Activated CD8-positive, alpha-beta memory T cell treated with anti-CD3 and anti-CD28 coated beads, Interleukin-2, amount 50 U/mL, for 24 hours (primary cell): Measurements from ENCODE around the gene JAZF1.

Source experiments
- DNase-seq: peaks from one replicate; pipeline ENCODE4 v3.0.0-alpha.2; 2020; ENCODE audit errors: extremely low read depth

The JAZF1 gene

DNA sequence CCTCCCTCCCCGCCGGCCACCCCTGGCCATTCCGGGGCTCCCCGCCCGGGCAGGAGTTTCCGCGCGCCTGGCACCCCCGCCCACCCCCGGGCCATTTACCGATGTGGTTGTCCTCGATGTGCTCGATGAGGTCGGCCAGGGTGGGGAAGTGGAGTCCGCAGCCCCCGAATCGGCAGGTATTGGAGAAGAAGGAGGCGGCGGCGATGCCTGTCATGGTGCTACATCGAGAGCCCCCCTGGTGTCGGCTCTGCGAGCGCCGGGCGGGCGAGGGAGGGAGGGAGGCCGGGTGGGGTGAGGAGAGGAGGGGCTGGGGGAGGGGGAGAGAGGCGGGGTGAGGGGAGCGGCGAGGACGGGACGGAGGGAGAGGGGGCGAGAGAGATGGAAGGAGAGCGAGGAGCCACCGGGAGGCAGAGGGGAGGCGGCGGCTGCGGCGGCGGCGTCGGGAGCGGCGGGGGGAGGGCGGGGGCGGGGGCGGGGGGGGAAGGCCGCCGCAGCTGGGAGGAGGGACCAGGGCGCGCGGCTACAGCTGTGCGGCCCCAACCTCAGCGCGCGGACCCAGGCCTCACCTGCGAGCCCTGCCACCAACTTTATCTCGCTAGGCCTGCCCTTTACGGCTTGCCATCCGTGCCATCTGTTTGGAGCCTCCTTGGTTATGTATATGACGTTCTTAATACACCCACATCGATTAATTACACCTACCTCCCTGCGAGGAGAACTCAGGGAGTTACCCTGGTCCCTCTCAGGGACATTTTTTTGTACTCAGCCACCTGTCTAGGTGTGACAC, at the start of gene JAZF1:
TSS of gene JAZF1 (minus strand) at position 432 of the 784 bp plus-strand sequence.
- no peak for DNase-seq

DNA sequence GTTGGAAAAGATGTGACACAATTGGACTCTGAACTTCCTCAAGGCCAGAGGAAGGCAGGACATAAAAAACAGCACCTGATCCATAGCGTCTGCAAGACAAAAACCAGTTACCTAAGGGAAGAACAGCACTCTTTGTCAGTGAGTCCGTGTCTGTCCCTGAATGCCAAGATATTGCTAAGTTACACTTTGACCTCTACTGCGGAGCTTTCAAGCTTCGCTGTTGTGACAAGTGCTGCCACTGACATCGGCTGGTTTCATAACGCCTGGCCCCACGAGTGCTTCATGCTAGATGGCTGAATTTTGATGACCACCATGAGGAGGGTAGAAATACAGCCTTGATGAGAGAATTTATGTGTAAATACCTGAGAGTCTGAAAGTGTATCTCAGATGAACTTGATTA, 49.7 kb upstream of the JAZF1 start:
- no peak for DNase-seq

DNA sequence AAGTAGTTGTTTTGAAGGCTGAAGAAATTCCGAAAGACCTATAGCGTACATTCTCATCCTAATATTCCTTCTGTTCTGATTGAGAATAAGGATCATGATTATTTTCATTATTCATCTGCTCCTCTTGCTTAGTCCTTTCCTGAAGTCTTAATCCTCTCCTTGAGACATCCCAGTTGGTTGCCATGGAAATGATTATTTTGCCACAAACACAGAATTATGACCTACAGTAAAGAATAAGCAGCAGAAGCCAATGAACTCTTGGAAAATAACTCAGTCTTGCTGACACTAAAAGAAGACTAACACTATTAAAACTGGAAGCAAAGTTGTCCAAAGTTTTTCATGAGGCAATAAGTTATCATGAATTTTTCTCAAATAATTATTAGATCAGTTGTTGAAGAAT, 47.8 kb upstream of the JAZF1 start:
- DNase-seq = no peak

DNA sequence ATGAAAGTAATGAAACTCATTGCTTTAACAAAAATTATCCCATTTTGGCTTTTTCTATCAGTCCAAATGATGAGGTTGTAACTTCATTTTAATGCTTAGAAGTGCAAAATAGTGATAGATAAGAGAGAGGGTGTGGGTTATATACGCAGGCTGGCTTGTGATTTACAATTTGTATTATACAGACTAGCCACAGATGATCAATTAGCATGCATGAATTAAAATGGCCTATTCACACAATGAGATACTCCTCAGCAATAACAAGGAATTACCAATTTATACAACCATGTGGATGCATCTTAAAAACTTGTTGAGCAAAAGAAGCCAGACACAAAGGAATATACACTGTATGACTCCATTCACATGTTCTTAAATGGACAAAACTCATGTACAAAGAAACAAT, 45.4 kb upstream of the JAZF1 start:
- DNase-seq = no peak

DNA sequence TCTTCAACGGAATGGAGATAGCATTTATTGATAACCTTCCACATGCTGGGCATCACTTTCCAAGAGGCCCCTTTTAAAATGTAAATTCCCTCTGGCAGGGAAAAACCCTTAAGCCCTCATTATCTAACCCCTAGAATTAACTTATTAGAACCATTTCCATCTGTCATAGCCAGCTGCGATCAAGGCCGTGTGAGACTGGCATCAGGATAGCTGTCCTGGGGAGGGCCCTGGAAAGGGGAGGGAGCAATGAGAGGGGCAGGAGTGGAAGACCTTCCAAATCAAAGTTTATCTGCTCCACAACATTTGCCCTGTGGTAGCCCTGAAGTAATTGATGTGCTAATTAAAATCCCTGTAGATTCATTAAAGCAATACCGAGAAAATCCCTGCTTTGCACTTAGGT, 45.0 kb upstream of the JAZF1 start:
- no peak for DNase-seq

DNA sequence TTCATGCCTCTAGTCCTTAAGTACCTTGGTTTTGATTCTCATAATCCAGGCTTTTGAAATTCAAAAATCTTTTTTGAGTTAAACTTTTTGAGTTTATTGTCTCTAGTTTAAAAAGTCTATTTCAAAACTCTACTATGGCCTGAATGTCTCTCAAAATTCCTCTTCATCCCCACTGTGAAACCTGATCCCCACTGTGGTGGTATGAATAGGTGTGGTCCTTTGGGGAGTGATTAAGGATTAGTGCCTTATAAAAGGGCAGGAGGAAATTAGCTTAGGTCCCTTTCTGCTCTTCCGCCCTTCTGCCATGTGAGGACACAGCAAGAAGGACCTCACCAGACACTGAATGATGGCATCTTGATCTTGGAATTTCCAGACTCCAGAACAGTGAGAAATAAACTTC, 44.1 kb upstream of the JAZF1 start:
- no peak for DNase-seq

DNA sequence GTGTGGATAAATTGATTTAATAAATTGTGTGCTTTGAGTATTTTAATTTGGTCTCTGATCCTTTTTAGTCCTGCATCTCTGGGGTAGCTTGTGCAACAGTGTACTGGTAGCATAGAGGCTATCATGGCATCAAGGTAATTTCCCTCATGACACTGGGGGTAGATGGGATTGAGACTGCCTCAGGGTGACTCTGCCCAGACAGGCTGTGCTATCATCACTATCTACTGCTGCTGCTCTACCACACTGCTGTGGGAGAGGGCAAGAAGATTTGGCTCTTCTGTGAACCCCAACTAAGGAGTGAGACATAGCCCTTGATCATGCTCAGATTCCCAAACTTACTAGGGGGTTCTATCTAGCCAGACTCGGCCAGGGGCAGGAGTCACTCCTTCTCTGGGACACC, 43.6 kb upstream of the JAZF1 start:
- DNase-seq = no peak

DNA sequence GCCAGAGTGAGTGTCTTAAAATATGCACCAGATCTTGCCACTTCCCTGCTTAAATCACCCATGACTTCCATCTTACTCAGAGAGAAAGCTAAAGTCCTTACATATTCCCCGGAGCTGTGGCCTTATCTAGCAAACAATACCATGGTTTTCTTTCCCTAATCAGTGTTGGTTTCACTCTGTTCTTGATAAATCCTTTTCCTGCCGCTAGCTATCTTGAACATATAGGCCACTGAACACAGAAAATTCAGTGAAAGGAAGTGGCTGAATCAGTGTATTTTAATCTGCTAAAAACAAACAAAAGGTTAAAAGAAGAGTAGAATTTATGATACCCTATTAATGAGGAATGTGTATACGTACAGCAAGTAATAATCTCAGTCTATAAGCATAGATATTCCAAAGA, 42.0 kb upstream of the JAZF1 start:
- no peak for DNase-seq

DNA sequence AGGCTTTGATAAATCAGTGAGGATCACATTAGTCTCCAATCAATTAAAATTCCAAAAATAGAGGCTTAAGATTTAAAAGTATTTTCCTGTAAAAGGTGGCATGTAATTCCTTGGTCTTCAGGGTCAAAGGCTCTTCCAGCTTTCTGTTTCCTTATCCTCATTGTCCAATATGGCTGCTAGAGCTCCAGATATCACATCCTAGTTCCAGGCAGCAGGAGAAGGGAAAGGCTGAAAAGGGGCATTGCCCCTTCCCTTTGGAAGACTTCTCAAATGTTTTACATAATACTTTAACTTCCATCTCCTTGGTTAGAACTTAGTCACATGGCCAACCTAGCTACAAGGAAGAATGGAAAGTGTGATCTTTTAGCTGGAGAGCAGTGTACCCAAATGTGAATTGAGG, 39.2 kb upstream of the JAZF1 start:
- DNase-seq = no peak

DNA sequence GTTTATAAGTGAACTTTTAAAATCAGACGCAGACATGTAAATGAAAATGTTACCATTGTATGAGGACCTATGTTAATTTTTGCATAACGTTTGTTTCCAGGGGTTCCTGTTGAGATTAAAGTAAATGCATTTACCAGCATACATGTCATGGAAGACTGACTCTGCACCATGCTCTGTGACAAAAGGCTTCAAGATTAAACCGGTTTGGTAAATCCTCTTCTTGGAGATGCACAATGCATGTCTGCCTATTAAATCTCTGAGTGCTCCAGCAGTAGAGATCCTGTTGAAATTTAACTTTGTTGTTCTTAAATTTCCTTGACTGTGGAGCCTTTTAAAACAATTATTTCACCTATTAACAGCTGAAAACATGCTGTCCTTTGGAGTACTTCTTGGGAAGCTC, 36.5 kb upstream of the JAZF1 start:
- no peak for DNase-seq

DNA sequence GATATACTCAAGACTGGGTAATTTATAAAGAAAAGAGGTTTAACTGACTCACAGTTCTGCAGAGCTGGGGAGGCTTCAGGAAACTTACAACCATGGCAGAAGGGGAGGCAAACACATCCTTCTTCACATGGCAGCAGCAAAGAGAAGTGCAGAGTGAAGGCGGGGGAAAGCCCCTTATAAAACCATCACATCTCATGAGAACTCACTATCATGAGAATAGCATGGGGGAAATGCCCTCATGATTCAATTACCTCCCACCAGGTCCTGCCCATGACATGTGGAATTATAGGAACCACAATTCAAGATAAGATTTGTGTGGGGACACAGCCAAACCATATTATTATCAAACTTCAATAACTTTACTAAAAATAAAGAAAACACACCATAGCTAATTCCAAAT, 30.4 kb upstream of the JAZF1 start:
- DNase-seq = no peak

DNA sequence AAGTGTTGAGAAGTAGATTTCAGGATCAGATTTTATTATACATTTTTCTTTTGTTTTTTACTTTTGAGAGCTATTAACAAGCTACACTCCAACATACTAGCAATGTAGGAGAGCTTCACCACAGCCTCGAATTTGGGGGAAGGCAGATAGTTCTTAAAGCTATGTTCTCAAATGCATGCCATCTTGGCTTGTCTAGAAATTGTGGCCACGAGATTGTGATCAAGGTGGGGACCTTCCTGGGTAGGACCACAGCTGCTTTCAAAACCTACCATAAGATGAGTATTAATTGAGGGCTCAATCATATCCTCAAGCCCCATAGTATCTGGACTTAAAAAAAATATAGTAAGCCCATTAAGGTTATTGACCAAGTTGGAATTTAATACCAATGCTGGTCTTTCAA, 27.9 kb upstream of the JAZF1 start:
- no peak for DNase-seq

DNA sequence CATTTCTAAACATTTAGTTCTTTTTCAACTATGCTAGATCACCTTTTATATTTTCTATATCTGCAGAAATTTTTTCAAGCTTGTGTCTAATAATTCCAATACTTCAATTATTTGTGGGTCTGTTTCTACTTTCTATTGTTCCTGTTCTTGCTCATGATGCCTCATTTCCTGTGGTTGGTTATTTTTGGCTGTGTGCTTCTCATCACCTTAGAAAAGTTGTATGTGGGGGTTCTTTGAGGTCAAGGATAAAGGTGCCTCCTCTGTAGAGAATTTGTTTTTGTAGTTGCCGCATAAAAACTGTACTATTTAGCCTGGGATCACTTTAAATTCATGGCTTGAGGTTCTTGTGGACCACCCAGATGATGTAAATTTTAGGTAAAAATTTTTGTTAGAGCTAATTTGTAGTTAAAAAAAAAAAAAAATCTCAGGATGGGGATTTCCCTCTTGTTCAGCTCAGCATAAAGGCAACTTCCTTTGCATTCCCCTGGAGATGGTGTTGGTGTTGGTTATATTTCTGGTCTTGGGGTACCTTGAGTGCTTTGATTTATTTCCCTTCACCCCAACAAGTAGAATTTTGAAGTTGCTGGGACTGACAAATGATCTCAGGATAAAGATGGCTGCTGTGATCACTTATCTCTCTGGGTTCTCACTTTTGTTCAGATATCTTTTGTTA, 27.0 kb upstream of the JAZF1 start:
- no peak for DNase-seq

DNA sequence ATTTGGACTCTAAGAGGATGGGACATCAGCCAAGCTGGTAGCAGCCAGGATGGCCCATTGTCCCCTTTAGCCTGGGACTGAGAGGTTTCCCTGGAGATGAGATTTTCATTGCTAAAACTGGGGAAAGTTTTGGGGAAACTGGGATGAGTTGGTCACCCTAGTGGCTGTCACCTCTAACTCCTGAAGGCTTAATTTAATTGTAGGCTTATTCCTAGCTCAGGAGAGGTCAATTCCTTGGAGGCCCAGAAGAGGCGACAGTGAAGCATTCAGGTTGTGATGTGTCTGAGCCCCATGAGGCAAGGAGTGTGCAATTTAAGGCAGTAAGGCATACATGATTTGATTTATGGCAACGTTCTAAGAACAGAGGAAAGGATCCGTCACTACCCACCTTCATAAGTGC, 24.9 kb upstream of the JAZF1 start:
- no peak for DNase-seq

DNA sequence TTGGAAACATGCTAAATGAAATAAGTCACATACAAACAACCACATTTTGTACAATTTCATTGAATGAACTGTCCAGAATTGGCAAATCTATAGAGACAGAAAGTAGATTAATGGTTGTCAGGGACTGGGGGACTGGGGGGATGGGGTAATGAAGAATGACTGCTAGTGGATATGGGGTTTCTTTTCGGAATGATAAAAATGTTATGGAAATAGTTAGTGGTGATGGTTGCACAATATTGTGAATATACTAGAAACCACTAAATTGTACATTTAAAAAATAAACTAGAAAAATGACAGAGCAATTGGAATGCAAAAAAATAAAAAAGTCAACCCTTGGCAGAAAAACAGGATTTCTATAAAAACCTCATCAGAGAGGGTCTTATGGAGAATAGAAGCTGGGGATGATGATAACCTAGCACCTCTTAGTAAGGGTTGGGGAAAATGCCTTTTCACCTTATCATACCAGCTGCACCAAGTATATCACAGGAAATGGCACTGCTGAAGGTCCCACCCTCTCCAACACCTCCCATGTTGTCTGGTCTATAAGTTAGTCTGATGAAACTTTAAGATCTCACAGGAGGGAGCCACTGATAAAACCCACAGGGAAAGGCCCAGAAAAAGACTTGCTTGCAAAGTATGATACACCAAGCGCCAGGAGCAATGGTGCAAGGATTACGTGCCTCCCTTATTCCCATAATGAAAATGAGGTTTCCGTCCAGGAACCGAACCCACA, 23.1 kb upstream of the JAZF1 start:
- no peak for DNase-seq

DNA sequence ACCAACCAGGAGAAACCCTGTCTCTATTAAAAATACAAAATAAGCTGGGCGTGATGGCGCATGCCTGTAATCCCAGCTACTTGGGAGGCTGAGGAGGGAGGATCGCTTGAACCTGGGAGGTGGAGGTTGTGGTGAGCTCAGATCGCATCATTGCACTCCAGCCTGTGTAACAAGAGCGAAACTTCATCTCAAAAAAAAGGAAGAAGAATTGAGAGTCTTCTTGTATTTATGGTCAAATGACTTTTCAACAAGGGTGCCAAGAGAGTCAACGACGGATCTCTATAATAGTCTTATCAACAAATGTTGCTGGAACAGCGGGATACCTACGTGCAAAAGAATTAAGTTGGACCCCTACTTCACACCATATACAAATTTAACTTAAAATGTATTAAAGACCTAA, 21.6 kb upstream of the JAZF1 start:
- no peak for DNase-seq

DNA sequence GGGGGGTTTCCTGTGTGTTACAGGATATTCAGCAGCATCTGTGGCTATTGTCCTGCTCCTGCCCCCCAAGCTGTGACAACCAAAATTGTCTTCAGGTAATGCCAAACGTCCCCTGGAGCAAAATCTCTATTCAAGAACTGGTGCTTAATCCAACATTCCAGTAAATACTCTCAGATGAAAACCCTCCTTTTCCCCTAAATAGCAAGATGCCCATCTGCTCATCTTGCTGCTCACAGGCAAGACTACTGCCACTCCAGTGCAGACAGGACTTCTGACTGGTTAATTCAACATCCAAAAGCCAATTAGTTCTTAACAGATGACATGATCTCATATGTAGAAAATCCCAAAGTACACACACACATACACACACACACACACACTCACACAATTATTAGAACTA, 20.5 kb upstream of the JAZF1 start:
- DNase-seq = no peak

DNA sequence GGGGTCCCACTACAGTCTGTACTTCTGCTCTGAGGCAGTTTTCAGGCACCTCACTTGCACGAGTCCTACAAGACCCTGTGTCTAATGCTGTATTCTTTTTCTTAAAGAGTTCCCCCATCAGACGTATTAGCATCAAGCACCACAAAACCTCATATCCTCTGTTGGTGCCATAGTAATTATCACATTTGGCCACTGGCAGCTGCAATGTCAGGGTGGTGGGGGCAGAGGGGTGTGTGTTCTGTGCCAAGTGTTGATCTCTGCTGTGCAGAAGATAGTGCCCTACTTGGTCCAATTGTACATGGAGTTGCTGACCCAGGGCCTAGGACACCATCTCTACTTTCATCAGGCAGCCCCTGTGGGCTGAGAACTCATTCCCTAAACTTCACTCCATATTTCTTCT, 20.0 kb upstream of the JAZF1 start:
- DNase-seq = no peak

DNA sequence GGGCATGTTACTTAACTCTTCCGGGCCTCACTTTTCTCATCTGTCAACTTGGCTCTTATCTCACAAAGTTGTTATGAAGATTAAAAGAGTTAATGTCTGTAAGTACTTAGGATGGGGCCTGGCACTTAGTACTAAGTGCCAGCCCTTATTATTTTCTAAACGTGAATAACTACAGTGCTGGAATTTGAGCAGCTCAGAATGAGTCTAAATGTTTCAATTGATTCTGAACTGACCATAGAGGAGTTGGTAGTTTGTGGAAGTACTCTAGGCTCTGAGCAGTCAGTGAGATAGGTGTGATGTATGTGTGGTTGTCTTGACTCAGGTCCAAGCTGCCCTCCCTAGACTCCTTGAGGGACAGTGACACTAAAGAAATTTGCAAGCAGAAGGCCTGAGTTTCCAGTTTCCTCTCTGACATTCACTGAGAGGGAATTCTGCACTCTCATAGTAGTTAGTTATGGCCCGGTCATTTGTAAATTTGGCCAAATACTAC, 18.5 kb upstream of the JAZF1 start:
- no peak for DNase-seq

DNA sequence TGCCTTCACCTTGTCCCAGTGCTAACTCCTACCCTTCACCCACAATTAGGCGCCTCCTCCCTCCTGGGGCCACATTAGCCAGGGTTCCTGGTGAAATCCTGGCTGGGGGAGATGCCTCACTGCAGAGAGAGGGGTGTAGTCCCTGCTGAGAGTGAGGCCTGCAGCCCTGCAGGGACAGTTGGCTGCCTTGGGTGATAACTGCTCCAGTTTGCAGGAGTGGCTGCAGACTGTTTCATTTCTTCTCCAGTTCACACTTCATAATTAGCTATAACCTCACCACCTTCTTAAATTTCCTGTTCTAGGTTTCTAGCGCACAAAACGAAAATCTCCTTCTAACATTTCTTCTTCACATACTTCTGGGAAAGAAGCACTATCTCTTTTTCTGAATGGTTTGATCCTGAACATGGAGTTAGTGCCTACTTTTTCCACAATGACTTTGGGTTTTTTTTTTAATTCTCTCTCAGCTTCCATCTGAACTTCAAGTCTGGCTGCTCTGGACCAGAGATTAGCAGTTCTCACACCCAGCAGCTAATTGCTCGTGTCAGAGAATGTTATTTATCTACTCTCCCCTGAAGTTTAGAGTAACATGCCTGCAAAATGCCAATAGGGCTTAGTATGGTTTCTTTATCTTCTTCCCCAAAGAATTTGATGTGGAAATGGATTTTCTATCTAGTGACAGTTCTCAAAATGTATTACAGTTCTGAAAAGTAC, 15.5 kb upstream of the JAZF1 start:
- DNase-seq = no peak

DNA sequence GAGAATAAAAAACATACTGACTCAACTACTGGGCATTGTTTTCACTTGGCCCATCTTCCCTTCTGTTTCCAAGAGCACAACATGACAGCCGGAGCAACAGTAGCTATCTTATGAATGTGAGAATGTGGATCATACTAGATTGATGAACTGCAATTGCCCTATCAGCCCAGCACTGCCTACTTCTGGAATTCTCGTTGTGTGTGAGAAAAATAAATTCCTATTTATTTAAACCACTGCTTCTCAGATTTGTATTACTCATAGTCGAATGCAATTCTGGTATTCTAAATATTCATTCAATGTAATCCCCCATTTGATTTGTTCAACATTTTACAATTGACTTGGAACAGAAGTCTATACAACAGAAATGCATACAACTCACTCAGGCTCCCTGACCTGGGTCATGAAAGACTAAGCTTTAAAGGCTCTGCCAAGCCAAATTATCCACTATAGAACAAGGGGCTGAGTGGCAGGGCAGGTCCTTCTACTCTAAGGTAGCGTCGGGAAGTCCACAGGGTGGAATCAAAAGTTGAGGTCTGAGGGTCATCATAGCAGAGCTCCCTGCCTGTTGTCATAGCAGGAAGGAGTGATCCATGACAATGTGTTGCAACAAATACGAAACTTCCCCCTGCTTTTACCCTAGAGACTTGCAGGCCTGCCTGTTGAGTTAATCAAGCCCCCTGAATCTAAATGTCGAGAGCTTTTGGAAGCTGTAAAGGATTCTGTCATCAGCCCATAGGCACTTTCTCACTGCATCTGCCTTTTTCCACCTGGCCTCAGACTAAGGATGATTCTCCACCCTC, 12.4 kb upstream of the JAZF1 start:
- no peak for DNase-seq
